HEK293 (cell line): ENCODE data around the gene MOCS3.

Experiments used
- MZF1 ChIP-seq: fragments of 450-650 bp; formaldehyde crosslinking; IDR thresholded peaks from 2 replicates; pipeline ENCODE4 v1.5.1; 2017; ENCODE audit warnings: missing biosample characterization, missing genetic modification characterization, borderline replicate concordance
- PATZ1 ChIP-seq: fragments of 450-650 bp; formaldehyde crosslinking; IDR thresholded peaks from 2 replicates; pipeline ENCODE4 v1.5.1; 2016; ENCODE audit warnings: missing biosample characterization, missing genetic modification characterization
- PRDM1 ChIP-seq: fragments of 450-650 bp; formaldehyde crosslinking; IDR thresholded peaks from 2 replicates; pipeline ENCODE4; 2016; ENCODE audit warnings: missing biosample characterization, missing genetic modification characterization
- PRDM10 ChIP-seq: fragments of 450-650 bp; formaldehyde crosslinking; IDR thresholded peaks from 2 replicates; pipeline ENCODE4 v1.5.1; 2016; ENCODE audit warnings: missing biosample characterization, missing genetic modification characterization
- PRDM6 ChIP-seq: fragments of 450-650 bp; formaldehyde crosslinking; IDR thresholded peaks from 2 replicates; pipeline ENCODE4 v1.5.1; 2017; ENCODE audit warnings: missing biosample characterization, missing genetic modification characterization
- RBAK ChIP-seq: fragments of 450-650 bp; formaldehyde crosslinking; IDR thresholded peaks from 2 replicates; pipeline ENCODE4 v1.5.1; 2016; ENCODE audit warnings: missing biosample characterization, missing genetic modification characterization
- SALL2 ChIP-seq: fragments of 450-650 bp; formaldehyde crosslinking; IDR thresholded peaks from 2 replicates; pipeline ENCODE4 v1.5.0; 2017; ENCODE audit warnings: missing biosample characterization, mild to moderate bottlenecking, missing genetic modification characterization, borderline replicate concordance
- ZBTB17 ChIP-seq: fragments of 450-650 bp; formaldehyde crosslinking; IDR thresholded peaks from 2 replicates; pipeline ENCODE4 v1.5.1; 2016; ENCODE audit warnings: missing biosample characterization, missing genetic modification characterization
- ZBTB21 ChIP-seq: fragments of 450-650 bp; formaldehyde crosslinking; IDR thresholded peaks from 2 replicates; pipeline ENCODE4 v1.5.1; 2017; ENCODE audit warnings: missing biosample characterization, missing genetic modification characterization
- ZBTB44 ChIP-seq: fragments of 450-650 bp; IDR thresholded peaks from 2 replicates; pipeline ENCODE4 v1.5.1; 2018; ENCODE audit warnings: missing biosample characterization, mild to moderate bottlenecking, missing genetic modification characterization
- ZFP37 ChIP-seq: fragments of 450-650 bp; formaldehyde crosslinking; IDR thresholded peaks from 2 replicates; pipeline ENCODE4 v1.5.1; 2016; ENCODE audit warnings: missing biosample characterization, missing genetic modification characterization
- ZNF114 ChIP-seq: fragments of 450-650 bp; formaldehyde crosslinking; IDR thresholded peaks from 2 replicates; pipeline ENCODE4 v1.5.0; 2017; ENCODE audit warnings: missing biosample characterization, missing genetic modification characterization
- ZNF175 ChIP-seq: fragments of 450-650 bp; formaldehyde crosslinking; IDR thresholded peaks from 2 replicates; pipeline ENCODE4 v1.5.1; 2016; ENCODE audit warnings: missing biosample characterization, missing genetic modification characterization
- ZNF184 ChIP-seq: fragments of 450-650 bp; IDR thresholded peaks from 2 replicates; pipeline ENCODE4 v1.5.1; 2018; ENCODE audit warnings: missing biosample characterization, mild to moderate bottlenecking, missing genetic modification characterization
- ZNF223 ChIP-seq: fragments of 450-650 bp; formaldehyde crosslinking; IDR thresholded peaks from 2 replicates; pipeline ENCODE4 v1.5.1; 2016; ENCODE audit warnings: missing biosample characterization, missing genetic modification characterization
- ZNF274 ChIP-seq, 2 experiments: fragments of 200-500 bp in 1 of 2; fragments of 450-650 bp in 1 of 2; sonication (Bioruptor generic) in 1 of 2; formaldehyde crosslinking in 1 of 2; IDR thresholded peaks; 2 replicates each; pipeline versions ENCODE4 v1.5.1 to v1.6.1; 2014 to 2016; ENCODE audit warnings: borderline replicate concordance in 1 of 2, inconsistent platforms in 1 of 2, low read length in 1 of 2, missing biosample characterization in 1 of 2, missing genetic modification characterization in 1 of 2
- ZNF324 ChIP-seq: fragments of 450-650 bp; formaldehyde crosslinking; IDR thresholded peaks from 2 replicates; pipeline ENCODE4 v1.5.1; 2016; ENCODE audit warnings: missing biosample characterization, missing genetic modification characterization
- ZNF404 ChIP-seq: fragments of 450-650 bp; formaldehyde crosslinking; IDR thresholded peaks from 2 replicates; pipeline ENCODE4 v1.5.1; 2017; ENCODE audit warnings: missing biosample characterization, missing genetic modification characterization
- ZNF416 ChIP-seq: fragments of 450-650 bp; formaldehyde crosslinking; IDR thresholded peaks from 2 replicates; pipeline ENCODE4 v1.5.1; 2016; ENCODE audit warnings: missing biosample characterization, missing genetic modification characterization
- ZNF555 ChIP-seq: fragments of 450-650 bp; formaldehyde crosslinking; conservative IDR thresholded peaks from 2 replicates; pipeline ENCODE4 v1.5.1; 2017; ENCODE audit warnings: missing biosample characterization, mild to moderate bottlenecking, missing genetic modification characterization, inconsistent platforms
- ZNF658 ChIP-seq: fragments of 450-650 bp; formaldehyde crosslinking; IDR thresholded peaks from 2 replicates; pipeline ENCODE4; 2016; ENCODE audit warnings: missing biosample characterization, missing genetic modification characterization
- ZNF701 ChIP-seq: fragments of 450-650 bp; formaldehyde crosslinking; IDR thresholded peaks from 2 replicates; pipeline ENCODE4 v1.5.1; 2016; ENCODE audit warnings: missing biosample characterization, missing genetic modification characterization
- ZNF785 ChIP-seq: fragments of 450-650 bp; formaldehyde crosslinking; IDR thresholded peaks from 2 replicates; pipeline ENCODE4 v1.5.1; 2016; ENCODE audit warnings: missing biosample characterization, missing genetic modification characterization

The MOCS3 gene

GRCh38 chr20:50980071-50980681, 21.6 kb downstream of the MOCS3 start (continued):
- TF ChIP-seq PRDM6 (tag by site-specific recombination) (no peak; the same call in 1 of the 2 replicates), ZBTB21 (tag by site-specific recombination) (peak; percentile 96), ZNF555 (tag by site-specific recombination) (no peak), PATZ1 (tag by site-specific recombination) (peak; percentile 29; the same call in 1 of the 2 replicates), ZNF274 (IDR thresholded peaks at IDR 0.05; ENCODE audit: low read length) (no peak), ZNF274 (tag by site-specific recombination; IDR thresholded peaks at IDR 0.05; ENCODE audit: borderline replicate concordance) (no peak), PRDM10 (tag by site-specific recombination) (peak; percentile 54), ZNF404 (tag by site-specific recombination) (no peak), ZNF701 (tag by site-specific recombination) (no peak), ZNF175 (no peak), ZNF785 (tag by site-specific recombination) (no peak), ZNF114 (tag by site-specific recombination) (no peak), ZBTB44 (tag by site-specific recombination) (no peak), ZNF416 (tag by site-specific recombination) (no peak), ZNF184 (tag by site-specific recombination) (peak; percentile 57; the same call in 1 of the 2 replicates), ZBTB17 (tag by site-specific recombination) (no peak), RBAK (tag by site-specific recombination) (no peak), ZNF324 (peak; percentile 67), PRDM1 (tag by site-specific recombination) (peak; percentile 17; the same call in 1 of the 2 replicates), ZFP37 (no peak), SALL2 (tag by site-specific recombination) (no peak), ZNF223 (tag by site-specific recombination) (no peak), MZF1 (no peak), ZNF658 (tag by site-specific recombination) (no peak)
- TF ChIP-seq, all 188 proteins: peak for 23
